ENCODE measurements around the gene PMVK. TPM values are rescaled to one million over a fixed set of nuclear protein-coding genes. Genes with fewer than 3 reads are reported as not detected.

The PMVK gene
- total and polyA plus RNA-seq, 2 of the 8 experiments (the other 6 are each of a cell fraction or from before 2014, with no cell fraction given), result 23.8 to 26.5 TPM

DNA sequence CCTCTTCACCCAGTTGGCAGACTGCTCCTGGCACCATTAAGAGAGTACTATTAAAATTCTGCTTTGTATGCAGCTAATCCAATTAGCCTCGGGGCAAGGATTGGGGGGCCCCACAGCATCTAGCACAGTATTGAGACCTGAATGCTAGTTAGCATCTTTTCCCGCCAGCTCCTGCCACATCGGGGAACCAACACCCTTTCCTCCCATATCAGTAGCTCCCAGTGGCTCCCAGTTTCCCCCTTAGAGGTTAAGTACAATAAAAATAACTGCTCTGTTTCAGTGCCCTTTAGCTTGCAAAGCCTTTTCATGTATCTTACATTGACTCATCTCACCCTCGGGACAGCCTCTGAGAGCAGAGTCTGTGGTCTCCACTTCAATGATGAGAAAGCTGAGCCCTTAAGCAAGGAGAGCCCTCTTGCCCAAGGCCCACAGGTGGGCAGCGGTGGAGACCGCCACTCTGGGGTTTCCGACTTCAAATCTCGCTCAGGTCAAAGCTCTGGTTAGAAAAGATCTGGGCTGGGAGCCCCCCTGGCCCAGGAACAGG lies 4.2 kb upstream of the PMVK start:
- H4K20me1 ChIP-seq (replicated peaks in 1 of 2; ENCODE audit: control insufficient read depth in 1 of 2, insufficient read depth in 2 of 2, low read length in 2 of 2), result no peaks in the 10 kb centered on the region
- H3K4ac ChIP-seq (replicated peaks; ENCODE audit: insufficient read length, low read depth, low read length), result no peak overlapping the region
- H2BK15ac ChIP-seq (ENCODE audit: low read length), result no peak overlapping the region
- H3K27me3 ChIP-seq (replicated peaks in 1 of 4; ENCODE audit: control insufficient read depth in 3 of 4, extremely low read depth in 1 of 4, insufficient read depth in 3 of 4, low read length in 3 of 4), result no peaks in the 10 kb centered on the region
- no peaks in the 10 kb centered on the region for H3K79me2 ChIP-seq (ENCODE audit: control insufficient read depth in 1 of 2, insufficient read depth in 2 of 2, low read length in 2 of 2)
- H2AFZ ChIP-seq (ENCODE audit: low read length), result no peak overlapping the region
- no peak overlapping the region for H4K5ac ChIP-seq (ENCODE audit: insufficient read length, low read depth, low read length)
- no peak overlapping the region for H4K8ac ChIP-seq (ENCODE audit: extremely low read depth, insufficient read depth, low read length)
- DNase-seq (ENCODE audit: low read depth in 1 of 2, low spot score in 2 of 2) (no peak), FAIRE-seq (no peak)
- H2BK5ac ChIP-seq (ENCODE audit: low read depth, low read length), result no peak overlapping the region
- H2AK5ac ChIP-seq (ENCODE audit: low read depth, low read length), result no peak overlapping the region; the same call in 1 of the 2 replicates
- H3K9ac ChIP-seq (replicated peaks in 1 of 4; ENCODE audit: extremely low read depth in 1 of 4, low read depth in 3 of 4, low read length in 3 of 4), result no peak overlapping the region
- H3K23me2 ChIP-seq (ENCODE audit: low read depth, low read length), result peaks cover 12% of the 10 kb centered on the region
- 91% methylated on average over 8 of the region's 8 CpGs; no CpG with 5 or more reads in 1 of the 2 experiments for WGBS, 2 experiments (ENCODE audit: extremely low coverage in 1 of 2, insufficient coverage in 1 of 2, insufficient read length in 1 of 2, insufficient replicate concordance in 2 of 2, low coverage in 1 of 2, low lambda C conversion rate in 2 of 2, missing lambda C conversion rate in 1 of 2)
- no peak overlapping the region for H3K14ac ChIP-seq (ENCODE audit: insufficient read length)
- no peak overlapping the region for H2BK120ac ChIP-seq (replicated peaks; ENCODE audit: low read depth, low read length)
- CTCF ChIA-PET (ENCODE audit: partially characterized antibody), result interaction anchor here (0.7 to 1.4 kb wide), 8 partner anchors 20 to 292 kb away, joined by 3 to 5 read pairs (median 3); partner anchors contain the start of gene EFNA4
- H3K27ac ChIP-seq (ENCODE audit: low read depth, low read length), result no peak overlapping the region
- no peaks in the 10 kb centered on the region for H3K79me1 ChIP-seq (ENCODE audit: low read depth, low read length)
- H4K91ac ChIP-seq (replicated peaks; ENCODE audit: insufficient read length, low read length), result no peak overlapping the region
- H2BK12ac ChIP-seq (ENCODE audit: low read depth, low read length), result no peak overlapping the region
- POLR2A ChIA-PET (ENCODE audit: partially characterized antibody), result interaction anchor here (0.6 to 1.4 kb wide), 5 partner anchors 9 to 53 kb away, joined by 3 to 7 read pairs (median 3); partner anchors contain the start of genes LENEP, PBXIP1 and SHC1
- H3K18ac ChIP-seq (ENCODE audit: extremely low read depth, low read length), result no peak overlapping the region
- H3K4me2 ChIP-seq (ENCODE audit: insufficient read depth in 1 of 2, low read depth in 2 of 2, low read length in 2 of 2), result no peak overlapping the region
- H3K9me3 ChIP-seq (ENCODE audit: insufficient read depth in 2 of 2, low read depth in 1 of 2, low read length in 1 of 2), result no peaks in the 10 kb centered on the region
- H3K4me3 ChIP-seq (ENCODE audit: extremely low read depth in 1 of 4, insufficient read depth in 2 of 4, low read depth in 3 of 4, low read length in 4 of 4), result no peak overlapping the region
- H3K36me3 ChIP-seq (ENCODE audit: control insufficient read depth in 2 of 4, insufficient read depth in 4 of 4, low read length in 3 of 4), result no peaks in the 10 kb centered on the region
- H3K56ac ChIP-seq (replicated peaks; ENCODE audit: insufficient read length, low read depth, low read length), result no peak overlapping the region
- H3K4me1 ChIP-seq (replicated peaks in 1 of 4; ENCODE audit: control insufficient read depth in 3 of 4, insufficient read depth in 4 of 4, low read length in 3 of 4), result peaks cover 4 to 9% (median 6%) of the 10 kb centered on the region in 4 experiments; a peak in 6 of 7 replicates
- H3K23ac ChIP-seq (ENCODE audit: insufficient read length), result no peak overlapping the region
- H2BK20ac ChIP-seq (ENCODE audit: low read length), result no peak overlapping the region
- TF ChIP-seq KDM1A (IDR thresholded peaks at IDR 0.05; ENCODE audit: borderline replicate concordance, low read length), result no peak
- no peak for TF ChIP-seq FOSL1 (IDR thresholded peaks at IDR 0.05; ENCODE audit: insufficient read depth, low read depth, low read length)
- TF ChIP-seq EGR1 (IDR thresholded peaks at IDR 0.05; ENCODE audit: borderline replicate concordance, low read depth, low read length), result no peak
- TF ChIP-seq SP2 (IDR thresholded peaks at IDR 0.05; ENCODE audit: low read length), result no peak
- TF ChIP-seq, protein P1, sequence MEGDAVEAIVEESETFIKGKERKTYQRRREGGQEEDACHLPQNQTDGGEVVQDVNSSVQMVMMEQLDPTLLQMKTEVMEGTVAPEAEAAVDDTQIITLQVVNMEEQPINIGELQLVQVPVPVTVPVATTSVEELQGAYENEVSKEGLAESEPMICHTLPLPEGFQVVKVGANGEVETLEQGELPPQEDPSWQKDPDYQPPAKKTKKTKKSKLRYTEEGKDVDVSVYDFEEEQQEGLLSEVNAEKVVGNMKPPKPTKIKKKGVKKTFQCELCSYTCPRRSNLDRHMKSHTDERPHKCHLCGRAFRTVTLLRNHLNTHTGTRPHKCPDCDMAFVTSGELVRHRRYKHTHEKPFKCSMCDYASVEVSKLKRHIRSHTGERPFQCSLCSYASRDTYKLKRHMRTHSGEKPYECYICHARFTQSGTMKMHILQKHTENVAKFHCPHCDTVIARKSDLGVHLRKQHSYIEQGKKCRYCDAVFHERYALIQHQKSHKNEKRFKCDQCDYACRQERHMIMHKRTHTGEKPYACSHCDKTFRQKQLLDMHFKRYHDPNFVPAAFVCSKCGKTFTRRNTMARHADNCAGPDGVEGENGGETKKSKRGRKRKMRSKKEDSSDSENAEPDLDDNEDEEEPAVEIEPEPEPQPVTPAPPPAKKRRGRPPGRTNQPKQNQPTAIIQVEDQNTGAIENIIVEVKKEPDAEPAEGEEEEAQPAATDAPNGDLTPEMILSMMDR (IDR thresholded peaks at IDR 0.05; ENCODE audit: control extremely low read depth in 1 of 3, insufficient read depth in 1 of 3, low read depth in 1 of 3, low read length in 3 of 3), result no peak
- TF ChIP-seq CBX8 (IDR thresholded peaks at IDR 0.05; ENCODE audit: borderline replicate concordance, low read depth, low read length), result no peak
- TF ChIP-seq JUND (IDR thresholded peaks at IDR 0.05; ENCODE audit: low read length), result no peak
- no peak for TF ChIP-seq SUZ12 (IDR thresholded peaks at IDR 0.05; ENCODE audit: low read length)
- no peak for TF ChIP-seq GTF2F1 (IDR thresholded peaks at IDR 0.05; ENCODE audit: borderline replicate concordance, low read depth, low read length)
- TF ChIP-seq TBP (IDR thresholded peaks at IDR 0.05; ENCODE audit: low read depth, low read length), result no peak
- TF ChIP-seq SAP30 (IDR thresholded peaks at IDR 0.05; ENCODE audit: insufficient read depth, insufficient replicate concordance, low read length), result no peak

Data from H1 (cell line).